GM19193 (cell line): ENCODE measurements around the gene KCNJ8.

Experiments used
- POLR2A ChIP-seq: IDR thresholded peaks from 4 replicates; pipeline ENCODE4 v1.6.1; 2011; ENCODE audit not compliant: insufficient read depth, insufficient read length; ENCODE audit errors: extremely low read depth

KCNJ8 gene

DNA sequence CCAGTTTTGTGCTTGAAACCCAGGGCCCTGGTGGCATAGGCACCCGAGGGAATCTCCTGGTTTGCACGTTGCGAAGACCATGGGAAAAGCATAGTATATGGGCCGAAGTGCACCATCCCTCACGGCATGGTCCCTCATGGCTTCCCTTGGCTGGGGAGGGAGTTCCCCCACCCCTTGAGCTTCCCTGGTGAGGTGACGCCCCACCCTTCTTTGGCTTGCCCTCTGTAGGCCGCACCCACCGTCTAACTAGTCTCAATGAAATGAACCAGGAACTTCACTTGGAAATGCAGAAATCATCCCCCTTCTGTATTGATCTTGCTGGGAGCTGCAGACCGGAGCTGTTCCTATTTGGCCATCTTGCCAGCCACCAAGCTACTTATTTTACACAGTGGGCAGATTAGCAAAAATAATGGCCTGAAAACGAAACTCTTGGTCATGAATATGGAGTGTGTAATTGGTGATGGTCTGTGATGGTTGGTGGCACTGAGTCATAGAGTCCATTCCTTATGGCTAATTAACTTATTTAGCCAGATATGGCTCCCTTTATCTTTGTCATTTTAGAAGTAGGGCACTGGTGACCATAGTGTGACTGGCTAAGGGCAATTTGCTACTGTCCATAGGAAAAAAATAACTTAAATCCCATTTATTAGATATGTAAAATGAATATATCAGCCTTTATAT is 21.3 kb upstream of the KCNJ8 start:
- no peak for TF ChIP-seq POLR2A

DNA sequence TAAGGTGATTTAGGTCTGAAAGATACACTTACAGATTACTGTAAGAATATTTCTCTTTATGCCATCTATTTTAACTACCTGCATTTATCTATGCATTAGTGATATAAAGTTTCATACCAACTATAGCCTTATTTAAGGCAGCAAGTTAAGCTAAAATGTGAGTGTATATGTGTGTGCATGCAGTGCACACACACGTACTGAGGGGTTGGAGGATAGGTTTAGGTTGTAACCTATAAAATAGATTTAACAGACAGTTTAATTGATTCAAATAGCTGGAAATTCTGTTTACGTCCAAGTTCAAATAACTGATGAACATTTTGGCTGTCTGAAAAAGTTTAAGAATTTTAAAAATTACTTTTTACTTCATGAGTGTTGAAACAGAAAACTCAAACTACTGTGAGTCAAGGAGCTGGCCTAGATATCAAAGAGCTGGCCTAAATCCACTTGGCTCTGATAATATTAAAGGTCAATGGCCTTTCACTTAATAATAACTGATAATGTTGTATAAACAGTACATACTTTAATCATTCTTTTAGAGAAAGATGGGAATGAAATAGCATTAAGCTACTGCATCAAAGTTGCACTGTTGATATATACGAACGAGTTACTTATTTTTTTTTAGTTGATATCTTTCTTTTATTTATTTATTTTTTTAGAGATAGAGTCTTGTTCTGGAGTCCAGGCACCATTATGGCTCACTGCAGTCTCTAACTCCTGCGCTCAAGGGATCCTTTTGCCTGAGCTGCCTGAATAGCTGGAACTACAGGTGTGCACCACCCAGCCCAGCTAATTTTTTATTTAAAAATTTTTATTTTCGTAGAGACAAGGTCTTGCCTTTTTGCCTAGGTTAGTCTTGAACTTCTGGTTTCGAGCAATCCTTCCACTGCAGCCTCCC is 13.8 kb upstream of the KCNJ8 start:
- no peak for TF ChIP-seq POLR2A

DNA sequence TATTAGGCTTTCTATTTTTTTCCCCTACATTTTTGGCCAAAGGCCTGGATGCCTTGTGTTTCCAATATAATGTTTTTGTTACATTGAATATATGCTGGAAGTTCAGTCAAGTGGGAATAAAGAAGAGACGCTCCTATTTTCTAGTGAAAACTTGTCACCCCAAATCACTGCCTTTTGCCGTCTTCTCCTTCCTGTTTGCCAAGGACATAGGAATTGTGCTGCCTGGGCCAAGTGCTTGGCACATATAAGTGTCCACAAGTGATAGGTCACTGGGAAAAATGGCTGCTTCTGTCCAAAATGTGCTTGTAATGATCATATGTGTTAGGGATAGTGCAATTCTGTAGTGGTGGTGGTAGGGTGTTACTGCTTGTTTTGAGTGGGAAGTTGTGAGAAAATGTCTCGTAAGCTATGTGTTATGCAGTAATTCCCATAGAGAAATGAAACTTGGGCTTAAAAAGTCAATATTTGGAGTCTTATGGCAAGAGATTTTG is 11.6 kb upstream of the KCNJ8 start:
- TF ChIP-seq POLR2A, result no peak

DNA sequence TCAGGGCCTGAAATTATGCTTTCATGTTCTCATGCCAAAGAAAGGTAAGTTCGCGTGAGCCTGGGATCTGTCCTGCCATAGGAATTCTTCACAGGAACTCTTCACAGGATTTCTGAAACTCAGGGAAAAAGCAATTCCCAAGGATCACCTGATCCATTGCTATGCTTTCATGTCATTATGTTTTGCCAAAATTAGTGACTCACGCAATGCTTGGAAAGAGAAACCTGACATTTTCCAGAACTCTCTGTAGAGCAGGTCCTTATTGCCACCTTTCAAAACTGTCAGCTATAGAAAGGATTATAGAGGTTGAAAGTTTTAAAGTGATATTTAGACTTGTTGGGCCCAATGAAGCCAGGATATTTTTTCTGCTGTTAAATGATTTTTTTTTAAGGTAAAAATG is 6.3 kb upstream of the KCNJ8 start:
- no peak for TF ChIP-seq POLR2A

DNA sequence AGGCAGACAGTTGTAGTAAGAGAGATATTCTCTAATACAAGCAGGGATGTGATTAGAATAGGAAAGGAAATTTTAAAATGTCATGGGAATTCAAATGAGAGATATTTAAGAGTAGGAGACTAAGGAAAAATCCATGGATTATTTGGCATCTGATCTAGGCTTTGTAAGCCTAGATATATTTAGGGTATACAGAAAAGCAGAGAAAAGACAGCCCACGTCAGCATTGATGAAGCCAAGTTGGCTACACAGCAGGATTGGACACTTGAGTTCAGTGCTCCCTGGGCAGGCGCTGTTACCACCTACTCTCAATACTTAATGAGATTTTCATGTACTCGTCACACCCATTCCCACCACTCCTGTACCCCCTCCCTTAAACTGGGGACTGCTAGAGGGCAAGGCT is 1.7 kb upstream of the KCNJ8 start:
- no peak for TF ChIP-seq POLR2A

DNA sequence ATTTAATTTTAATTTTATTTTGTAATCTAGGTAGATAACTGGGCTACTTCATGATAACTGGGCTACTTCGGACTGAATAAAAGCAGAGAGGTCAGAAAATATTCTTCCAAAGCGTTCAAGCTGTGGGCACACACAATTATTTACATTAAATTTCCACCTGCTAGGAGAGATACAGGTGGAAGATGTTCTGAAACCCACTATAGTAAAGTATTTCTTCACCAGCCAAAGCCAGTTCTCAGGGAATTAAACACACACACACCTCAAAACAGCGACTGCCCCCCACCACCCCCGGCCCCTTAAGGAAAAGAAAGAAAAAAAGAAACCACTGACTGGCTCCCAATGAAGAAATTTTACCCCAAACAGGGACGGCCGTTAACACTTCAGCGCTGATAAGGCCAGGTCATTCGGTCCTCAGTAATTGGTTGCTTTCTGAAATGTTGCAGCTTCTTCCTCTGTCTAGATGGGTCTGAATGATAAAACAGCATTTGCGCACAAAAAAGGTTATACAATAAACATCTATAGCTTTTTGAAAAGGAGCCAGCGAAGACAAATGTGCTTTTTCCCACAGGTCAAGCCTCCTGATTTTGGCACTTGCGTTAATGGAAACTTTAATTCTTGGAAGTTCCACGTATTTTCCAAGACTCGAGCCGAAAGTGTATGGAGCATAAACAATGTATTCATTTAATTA is 771 bp upstream of the KCNJ8 start:
- TF ChIP-seq POLR2A, result no peak

DNA sequence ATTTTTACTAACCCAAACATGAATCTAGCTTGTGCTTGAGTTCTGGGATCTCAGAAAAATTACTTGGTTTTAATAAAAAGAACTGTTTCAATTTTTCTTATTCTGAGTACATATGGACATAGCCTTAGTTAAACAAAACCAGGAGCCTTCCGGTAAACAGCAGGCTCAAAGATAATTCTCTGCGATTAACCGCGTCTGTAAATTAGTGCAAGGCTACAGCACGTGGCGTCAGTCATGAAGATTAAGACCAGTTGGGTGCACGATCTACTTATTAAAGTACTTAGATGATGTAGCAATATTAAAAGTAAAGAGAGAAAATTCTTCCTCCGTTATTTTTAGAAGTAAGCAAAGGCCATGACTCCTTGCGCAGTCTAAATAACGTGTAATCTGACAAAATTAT is 700 bp downstream of the KCNJ8 start:
- no peak for TF ChIP-seq POLR2A

DNA sequence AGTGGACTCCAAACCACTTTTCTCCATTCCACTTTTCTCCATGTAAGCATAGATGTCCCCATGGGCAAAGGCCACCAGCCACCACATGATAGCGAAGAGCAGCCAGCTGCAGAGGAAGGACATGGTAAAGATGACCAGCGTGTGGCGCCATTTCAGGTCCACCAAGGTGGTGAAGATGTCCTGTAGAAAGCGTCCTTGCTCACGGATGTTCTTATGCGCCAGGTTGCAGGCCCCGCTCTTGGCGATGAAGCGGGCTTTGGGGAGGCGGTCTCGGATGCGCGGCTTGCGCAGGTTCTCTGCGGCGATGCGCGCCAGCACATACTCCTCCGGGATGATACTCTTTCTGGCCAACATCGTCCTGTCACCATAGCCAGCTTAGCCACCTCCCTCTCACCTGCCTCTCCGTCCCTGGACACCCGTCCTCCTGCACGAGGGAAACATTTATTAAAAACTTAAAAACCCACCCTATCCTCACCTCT is 1.2 kb downstream of the KCNJ8 start:
- TF ChIP-seq POLR2A, result no peak

DNA sequence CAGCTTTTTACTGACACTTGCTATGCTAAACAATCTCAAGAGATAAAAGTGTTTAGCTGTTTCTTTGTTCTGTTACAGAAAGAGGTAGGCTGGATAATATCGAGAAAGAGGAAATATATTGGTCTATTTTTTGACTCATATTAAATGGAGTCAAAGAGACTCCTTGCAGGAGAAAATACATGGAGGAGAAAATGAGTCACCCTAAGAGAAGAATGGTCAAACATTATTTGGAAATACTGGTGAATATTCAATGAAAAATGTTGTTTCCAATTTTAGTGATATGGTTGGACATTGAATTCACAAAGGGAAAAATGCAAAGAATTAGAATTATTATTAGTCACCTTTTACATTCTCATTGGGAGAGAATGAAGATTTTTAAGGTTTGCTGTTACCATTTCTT is 3.2 kb downstream of the KCNJ8 start:
- no peak for TF ChIP-seq POLR2A

DNA sequence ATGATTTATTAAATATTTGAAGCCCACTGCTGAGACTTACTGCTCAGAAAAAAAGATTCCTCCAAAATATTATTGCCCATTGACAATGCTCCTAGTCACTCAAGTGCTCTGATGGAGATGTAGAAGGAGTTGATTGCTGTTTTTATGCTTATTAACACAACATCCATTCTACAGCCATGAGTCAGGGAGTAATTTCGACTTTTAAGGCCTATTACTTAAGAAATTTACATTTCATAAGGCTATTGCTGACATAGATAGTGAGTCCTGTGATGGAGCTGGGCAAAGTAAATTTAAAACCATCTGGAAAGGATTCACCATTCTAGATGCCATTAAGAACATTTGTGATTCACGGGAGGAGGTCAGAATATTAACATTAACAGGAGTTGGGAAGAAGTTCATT is 5.2 kb downstream of the KCNJ8 start:
- no peak for TF ChIP-seq POLR2A

DNA sequence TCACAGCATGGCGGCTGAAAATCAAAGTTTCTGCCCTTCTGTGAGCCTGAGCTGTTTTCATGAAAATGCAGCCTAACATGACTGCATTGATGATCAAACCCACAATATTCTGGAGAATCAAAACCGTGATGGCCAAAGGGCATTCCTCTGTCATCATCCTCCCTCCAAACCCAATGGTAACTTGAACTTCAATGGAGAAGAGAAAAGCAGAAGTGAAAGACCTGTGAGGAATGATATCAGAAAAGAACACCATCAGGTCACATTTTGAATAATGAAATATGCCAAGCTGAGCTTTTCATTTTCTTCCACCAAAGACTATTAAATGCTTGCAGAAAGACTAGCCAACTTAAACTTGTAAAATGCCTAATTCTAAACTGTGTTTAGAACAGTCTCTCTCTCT is 8.1 kb downstream of the KCNJ8 start:
- TF ChIP-seq POLR2A, result no peak

DNA sequence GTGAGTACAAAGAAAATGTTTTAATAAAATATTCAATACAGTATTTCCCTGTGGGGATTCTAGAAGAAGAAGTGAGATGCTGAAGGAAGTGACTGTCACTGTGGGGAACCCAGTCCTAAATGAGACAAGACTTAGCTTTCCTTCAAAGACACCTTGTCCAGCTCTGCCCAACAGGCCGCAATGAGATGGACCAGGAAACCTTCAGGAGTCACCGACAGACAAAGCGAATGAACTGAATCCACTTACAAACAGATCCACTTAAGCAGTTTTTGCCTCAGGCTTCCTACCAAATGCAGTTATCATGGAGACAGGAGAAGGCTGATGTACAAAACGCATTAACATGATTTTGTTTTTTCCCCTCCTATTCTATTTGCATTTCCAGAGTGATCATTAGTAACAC is 9.6 kb downstream of the KCNJ8 start:
- TF ChIP-seq POLR2A, result no peak

DNA sequence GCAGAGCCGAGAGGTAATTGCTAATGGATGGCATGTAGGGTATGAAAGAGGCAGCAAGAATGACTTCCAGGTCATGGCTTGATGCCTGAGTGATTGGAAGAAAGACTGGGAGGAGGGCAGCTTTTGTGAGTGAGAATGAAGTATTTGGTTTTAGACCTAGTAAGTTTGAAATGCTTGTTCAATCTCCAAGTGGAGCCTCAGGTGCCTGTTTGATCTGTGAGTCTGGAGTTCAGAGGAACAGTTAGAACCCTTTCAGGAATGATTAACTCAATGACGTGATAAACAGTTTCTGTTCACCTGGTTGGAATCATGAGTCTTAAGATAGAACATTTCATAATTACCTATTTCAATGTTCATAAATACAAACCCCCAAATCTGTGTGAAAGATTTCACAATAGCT is 10.4 kb downstream of the KCNJ8 start:
- TF ChIP-seq POLR2A, result no peak

DNA sequence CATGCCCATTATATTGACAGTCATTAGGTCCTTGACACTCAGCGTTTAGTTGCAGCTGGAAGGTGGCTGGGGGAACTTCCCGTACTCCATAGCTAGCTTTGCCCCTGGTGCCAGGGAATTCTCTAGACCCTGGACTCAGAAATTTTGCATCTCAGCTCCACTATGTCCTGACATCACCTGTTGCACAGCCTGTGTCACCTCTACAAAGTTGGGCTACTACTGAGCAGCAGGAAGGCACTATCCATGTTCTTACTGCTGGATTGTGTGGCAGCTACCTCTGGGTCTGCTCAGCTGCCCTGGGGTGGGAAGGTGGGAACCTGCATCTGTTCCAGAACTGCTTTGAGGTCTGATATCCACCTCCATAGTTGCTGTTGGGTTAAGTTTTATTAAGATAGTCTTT is 11.0 kb downstream of the KCNJ8 start:
- TF ChIP-seq POLR2A, result no peak

DNA sequence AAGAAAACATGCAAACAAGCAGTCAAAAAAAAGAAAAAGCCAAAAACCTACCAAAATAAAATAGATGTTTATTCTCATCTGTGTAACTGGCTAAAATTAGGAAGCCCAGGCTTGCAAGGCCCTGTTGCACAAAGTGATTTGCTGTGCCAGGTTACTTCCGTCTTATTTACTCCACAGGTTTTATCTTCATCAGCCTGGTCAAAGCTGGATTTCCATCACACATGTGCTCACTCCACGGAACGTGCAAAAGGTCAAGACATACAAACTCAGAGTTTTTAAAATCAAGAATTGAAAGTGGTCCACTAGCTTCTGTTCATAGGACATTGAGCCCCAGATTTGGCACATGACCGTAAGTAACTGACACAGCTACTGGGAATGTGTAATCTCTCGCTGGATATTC is 14.8 kb downstream of the KCNJ8 start:
- no peak for TF ChIP-seq POLR2A

DNA sequence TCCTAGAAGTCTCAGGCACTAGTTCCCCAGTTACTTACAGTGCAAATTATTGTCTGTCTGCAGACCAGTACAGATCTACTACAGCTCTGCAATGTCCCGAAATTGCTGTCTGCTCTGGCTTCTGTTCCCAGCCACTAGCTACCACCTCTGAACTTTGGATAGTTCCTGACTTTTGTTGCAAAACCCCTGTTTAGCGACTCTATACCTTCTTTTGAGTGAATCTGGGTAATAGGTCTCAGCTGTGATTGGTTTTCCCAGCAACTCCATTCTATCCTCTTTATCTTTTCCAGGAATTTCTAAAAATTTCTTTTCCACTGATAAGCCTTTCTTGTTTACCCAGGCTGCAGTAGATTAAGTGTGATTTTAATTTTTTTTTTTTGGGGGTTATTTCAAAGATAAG is 16.8 kb downstream of the KCNJ8 start:
- TF ChIP-seq POLR2A, result no peak

DNA sequence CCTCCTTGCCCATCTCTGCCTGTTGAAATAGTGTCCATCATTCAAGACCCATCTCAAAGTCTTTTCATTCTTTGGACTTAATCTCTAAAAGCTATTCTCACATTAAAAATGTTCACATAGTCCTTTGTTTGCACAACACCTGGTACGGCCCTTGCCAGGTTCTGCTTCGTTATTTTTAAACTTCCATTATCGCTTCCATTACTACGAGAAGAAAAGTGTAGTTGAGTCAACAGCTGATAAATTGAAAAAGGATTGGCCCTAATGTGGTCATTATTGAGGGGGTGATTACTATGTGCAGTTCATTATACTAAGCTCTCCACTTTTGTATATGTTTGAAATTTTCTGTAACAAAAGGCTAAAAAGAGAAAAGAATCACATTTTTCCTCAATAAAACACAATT is 17.8 kb downstream of the KCNJ8 start:
- TF ChIP-seq POLR2A, result no peak
